Urinary bladder (tissue), 4 donors: ENCODE results near the gene EPB41L3. TPM values are rescaled to one million over a fixed set of nuclear protein-coding genes. Genes with fewer than 3 reads are reported as not detected.
"Not testable (repeated sequence)": the region's sequence is repeated elsewhere in the genome, so short reads cannot be mapped to it uniquely, and the experiment has no call there.

Experiments used
- DNase-seq: peaks from one replicate; pipeline ENCODE4 v3.0.0-alpha.2; 2015; ENCODE audit errors: extremely low spot score
- H3K27ac ChIP-seq: one replicate; pipeline ENCODE4 v1.5.1; 2013; ENCODE audit warnings: low read depth, mild to moderate bottlenecking, moderate library complexity
- H3K36me3 ChIP-seq: one replicate; pipeline ENCODE4 v1.6.1; 2013; ENCODE audit warnings: mild to moderate bottlenecking, moderate library complexity; ENCODE audit not compliant: insufficient read depth
- H3K4me1 ChIP-seq: one replicate; pipeline ENCODE4 v1.6.1; 2013; ENCODE audit warnings: mild to moderate bottlenecking, moderate library complexity; ENCODE audit not compliant: insufficient read depth
- H3K4me3 ChIP-seq: one replicate; pipeline ENCODE4 v1.5.1; 2013; ENCODE audit warnings: low read depth, low read length
- WGBS: extraction: QIAGEN DNeasy Blood & Tissue Kit; methylation state at CpG from one replicate; pipeline ENCODE4 v1.1.7; 2013; 5-methylcytosine and 5-hydroxymethylcytosine counted together
- polyA plus RNA-seq: library from polyadenylated mRNA; stranded (reverse); fragments of 200-250 nt; gene quantifications from one replicate; pipeline ENCODE4 v1.2.3, GENCODE V29; 2013
- total RNA-seq: library from RNA; depleted of rRNA; stranded (reverse); fragments of >200 nt; gene quantifications from one replicate; pipeline ENCODE4 v1.2.3, GENCODE V29; 2014
- donor health status: healthy with polysubstance abuse.
- donor health status: healthy.

Gene EPB41L3
- total RNA-seq (52.3 TPM), polyA plus RNA-seq (25.9 TPM)

DNA sequence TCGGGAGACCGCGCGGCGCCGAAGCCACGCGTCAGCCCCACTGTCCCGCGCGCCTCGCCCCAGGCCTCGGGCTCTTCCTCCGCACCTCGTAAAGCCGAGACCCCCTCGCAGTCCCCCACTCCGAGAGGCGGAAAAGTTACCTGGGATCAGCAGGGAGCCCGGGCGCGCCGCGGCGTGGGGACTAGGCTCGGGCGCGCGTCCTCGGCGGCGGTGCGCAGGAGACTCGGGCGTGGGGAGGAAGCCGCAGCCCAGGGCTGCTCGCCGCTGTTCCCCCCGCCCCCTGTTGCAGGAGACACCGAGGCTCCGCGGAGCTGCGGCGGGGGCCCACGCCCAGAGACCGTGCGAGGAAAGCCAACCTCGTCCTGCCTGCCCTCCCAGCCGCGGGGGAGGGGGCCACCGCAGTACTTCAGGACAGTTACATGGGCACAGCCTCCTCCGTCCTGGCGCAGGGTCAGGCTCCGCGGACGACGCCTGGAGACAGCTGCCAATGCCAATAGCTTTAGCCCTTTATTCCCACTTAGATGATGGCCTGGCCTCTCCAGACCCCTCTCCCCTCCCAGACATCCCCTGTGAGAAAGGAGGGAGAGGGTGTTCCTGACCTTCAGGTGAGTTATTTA is at the start of gene EPB41L3:
TSS of gene EPB41L3 (minus strand) at position 225 of the 617 bp plus-strand sequence. CDS start 54,814 bp downstream, outside the sequence.
- DNase-seq, result no peak
- no peaks in the 10 kb centered on the region for H3K4me1 ChIP-seq
- no peaks in the 10 kb centered on the region for H3K36me3 ChIP-seq
- under 1% methylated on average over 57 of the region's 57 CpGs for WGBS
- H3K4me3 ChIP-seq, result peak within 1 kb of the TSS; percentile 87
- H3K27ac ChIP-seq, result peak within 1 kb of the TSS; percentile 73

DNA sequence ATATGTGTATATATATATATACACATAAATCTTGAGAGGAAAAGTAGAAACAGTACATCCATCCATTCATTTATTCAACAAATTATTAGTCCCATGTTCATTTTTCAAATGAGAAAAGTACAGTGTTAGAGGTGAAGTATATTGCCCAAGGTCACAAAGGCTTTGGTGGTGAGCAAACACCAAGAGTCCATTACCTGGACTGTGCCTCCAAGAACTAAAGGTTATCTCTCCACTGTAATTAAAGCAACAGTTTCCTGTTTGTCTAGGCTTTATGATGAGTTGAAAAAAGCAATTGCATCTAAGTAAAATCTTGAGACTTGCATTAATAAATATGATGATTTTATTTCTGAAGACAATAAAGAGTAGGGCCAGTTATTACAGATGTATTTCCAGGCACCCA is 44.7 kb upstream of the EPB41L3 start:
- no peaks in the 10 kb centered on the region for H3K4me1 ChIP-seq
- H3K27ac ChIP-seq, result no peak overlapping the region
- no peak overlapping the region for H3K4me3 ChIP-seq
- no peaks in the 10 kb centered on the region for H3K36me3 ChIP-seq
- DNase-seq, result no peak

DNA sequence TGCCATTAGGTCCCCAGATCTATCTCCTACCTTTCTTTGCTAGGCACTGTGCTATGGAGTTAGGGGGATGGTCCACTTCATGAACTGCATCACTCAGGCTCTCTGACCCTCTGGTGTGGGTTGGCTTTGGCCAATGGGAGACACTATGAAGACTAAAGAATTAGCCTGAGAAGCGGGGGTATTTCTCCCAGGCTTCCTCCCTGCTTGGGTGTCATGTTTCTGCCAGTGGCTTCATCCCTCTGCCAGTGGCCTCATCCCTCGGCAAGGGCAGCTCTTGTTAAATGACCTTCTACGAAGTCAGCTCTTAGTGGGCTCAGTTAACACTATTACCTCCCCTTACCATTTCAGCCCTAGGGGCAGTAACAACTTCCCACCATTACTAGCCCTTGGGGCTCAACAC is 41.9 kb upstream of the EPB41L3 start:
- Histone ChIP-seq H3K4me1 (no peaks in the 10 kb centered on the region), H3K36me3 (no peaks in the 10 kb centered on the region), H3K27ac (no peak overlapping the region), H3K4me3 (no peak overlapping the region)
- no peak for DNase-seq
- WGBS, result 49% methylated on average over 3 of the region's 3 CpGs

DNA sequence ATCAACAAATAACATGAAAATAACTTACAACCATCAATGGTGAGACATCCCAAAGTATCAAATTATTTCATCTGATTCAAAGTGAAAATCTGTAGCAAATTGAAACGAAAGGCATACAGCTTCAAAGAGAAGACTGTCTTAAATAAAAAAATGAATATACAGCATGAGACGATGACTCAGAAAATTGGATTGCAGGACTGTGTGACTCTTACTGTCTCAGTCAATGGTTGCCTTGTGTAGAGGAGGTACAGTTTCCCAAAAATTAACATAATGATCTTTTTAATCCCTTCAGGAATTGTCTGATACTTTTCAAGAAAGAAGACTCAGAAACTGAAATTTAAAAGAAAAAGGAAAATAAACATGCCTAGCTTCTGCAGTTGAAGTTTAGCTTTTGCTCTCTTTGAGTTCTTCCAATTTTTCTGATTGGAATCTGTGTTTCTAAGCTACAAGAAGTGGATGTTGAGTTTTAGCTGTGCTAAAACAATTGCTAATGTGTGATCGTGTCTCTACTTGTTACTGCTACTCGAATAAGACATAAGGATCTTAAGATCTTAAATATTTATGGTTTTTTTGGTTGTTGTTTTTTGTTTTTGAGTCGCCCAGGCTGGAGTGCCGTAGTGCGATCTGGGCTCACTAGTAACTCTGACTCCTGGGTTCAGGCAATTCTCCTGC is 41.1 kb upstream of the EPB41L3 start:
- no peaks in the 10 kb centered on the region for H3K36me3 ChIP-seq
- no peak overlapping the region for H3K27ac ChIP-seq
- no peak overlapping the region for H3K4me3 ChIP-seq
- DNase-seq, result no peak
- WGBS, result 85% methylated on average over 7 of the region's 7 CpGs
- H3K4me1 ChIP-seq, result no peaks in the 10 kb centered on the region

DNA sequence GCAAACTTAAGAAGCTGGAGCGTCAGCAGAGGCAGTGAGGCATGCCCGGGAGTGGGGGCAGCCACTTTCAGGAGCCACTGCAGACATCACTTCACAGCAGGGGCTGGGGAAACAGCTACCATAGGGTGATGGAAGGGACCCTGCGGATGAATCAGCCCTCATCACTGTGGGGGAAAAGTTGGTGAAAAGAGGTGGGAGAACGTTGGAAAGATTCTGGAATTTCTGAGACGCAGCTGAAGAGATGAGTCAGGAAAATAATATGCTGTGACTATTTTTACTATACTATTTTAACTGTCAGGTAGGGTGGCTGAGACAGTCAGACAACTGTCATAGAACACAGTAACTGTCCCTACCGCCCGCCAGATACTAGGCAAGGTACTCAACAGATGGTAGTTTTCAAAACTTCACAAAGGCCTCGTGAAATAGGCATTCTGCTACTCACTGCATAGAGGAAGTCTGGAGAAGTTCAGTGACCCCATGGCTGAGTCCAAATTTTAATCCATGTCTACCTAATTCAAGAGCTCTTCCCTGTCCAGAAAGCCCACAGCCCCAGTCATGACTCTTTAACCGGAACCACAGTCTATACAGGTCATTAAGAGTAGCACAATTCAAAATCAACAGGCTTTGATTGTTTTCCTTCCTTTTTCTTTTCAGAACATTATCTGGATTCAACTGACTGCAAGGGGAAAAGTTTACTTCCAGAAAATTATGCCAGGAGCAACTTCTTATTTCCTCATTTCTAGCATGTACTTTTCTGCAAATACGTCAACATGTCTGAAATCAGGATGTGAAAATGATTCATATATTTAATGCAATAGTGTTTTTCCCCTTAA is 39.3 kb upstream of the EPB41L3 start:
- no peaks in the 10 kb centered on the region for H3K36me3 ChIP-seq
- H3K27ac ChIP-seq, result no peak overlapping the region
- H3K4me3 ChIP-seq, result no peak overlapping the region
- no peak for DNase-seq
- WGBS, result 47% methylated on average over 10 of the region's 10 CpGs
- no peaks in the 10 kb centered on the region for H3K4me1 ChIP-seq

DNA sequence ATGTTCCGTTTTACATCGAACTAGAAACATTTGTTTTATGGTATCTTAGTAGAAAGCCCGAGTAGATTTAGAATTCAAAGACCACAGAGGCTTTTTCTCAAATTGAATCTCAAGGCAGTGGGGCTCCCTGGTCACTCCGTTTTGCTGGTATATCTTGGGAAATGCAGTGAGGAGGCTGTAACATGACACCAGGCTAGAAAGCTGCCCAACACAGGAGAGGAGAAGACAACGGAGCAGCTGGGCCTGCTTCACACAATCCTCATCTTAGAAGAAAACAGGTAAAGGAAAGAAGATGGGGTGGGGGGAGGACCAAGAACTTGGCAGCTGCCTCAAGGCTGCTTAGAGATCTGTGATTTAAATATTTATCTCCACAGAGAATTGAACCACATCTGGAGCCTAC is 38.3 kb upstream of the EPB41L3 start:
- H3K4me3 ChIP-seq, result no peak overlapping the region
- H3K27ac ChIP-seq, result no peak overlapping the region
- DNase-seq, result no peak
- H3K4me1 ChIP-seq, result no peaks in the 10 kb centered on the region
- 25% methylated on average over 5 of the region's 5 CpGs for WGBS
- no peaks in the 10 kb centered on the region for H3K36me3 ChIP-seq

DNA sequence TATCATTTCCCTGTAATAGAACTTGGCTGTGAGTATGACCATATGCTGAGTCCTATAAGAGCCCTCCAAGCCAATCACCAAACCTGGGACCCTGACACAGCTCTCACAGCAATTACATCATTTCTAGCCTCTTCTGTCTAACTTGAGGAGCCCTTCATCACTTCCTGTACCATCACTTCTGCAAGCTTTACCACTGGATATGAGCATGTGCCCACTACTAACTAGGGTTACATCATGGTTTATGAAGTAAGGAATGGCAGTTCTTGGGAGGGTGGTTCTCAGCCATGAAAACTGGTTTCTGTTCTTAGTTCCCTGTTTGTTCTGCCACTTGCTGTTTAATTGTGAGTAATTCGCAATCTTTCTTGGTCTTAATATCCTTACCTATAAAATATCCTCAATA is 31.0 kb upstream of the EPB41L3 start:
- WGBS, result 96% methylated on average over 1 of the region's 1 CpG
- Histone ChIP-seq H3K4me3 (no peak overlapping the region), H3K4me1 (no peaks in the 10 kb centered on the region), H3K27ac (no peak overlapping the region), H3K36me3 (no peaks in the 10 kb centered on the region)
- DNase-seq, result no peak

DNA sequence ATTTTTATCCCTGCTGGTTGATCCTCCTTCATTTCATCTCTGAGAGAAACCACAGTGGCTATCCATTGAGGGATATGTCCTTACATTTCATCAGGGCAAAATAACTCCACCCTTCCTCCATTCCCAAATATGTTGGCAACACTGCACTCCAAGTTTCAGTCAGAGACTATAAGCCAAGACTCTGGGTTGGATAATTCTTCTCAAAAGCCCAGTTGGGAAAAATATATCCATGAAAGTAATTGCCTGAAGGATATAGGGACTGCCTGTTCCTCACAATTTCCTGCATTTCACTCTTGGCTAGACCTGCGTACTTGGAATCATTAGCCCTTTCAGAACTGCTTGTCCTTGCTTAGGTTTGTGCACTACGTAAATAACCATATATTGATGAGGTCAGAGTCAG is 27.9 kb upstream of the EPB41L3 start:
- no peaks in the 10 kb centered on the region for H3K36me3 ChIP-seq
- H3K4me3 ChIP-seq, result no peak overlapping the region
- WGBS, result 68% methylated on average over 2 of the region's 2 CpGs
- no peaks in the 10 kb centered on the region for H3K4me1 ChIP-seq
- DNase-seq, result no peak
- no peak overlapping the region for H3K27ac ChIP-seq

DNA sequence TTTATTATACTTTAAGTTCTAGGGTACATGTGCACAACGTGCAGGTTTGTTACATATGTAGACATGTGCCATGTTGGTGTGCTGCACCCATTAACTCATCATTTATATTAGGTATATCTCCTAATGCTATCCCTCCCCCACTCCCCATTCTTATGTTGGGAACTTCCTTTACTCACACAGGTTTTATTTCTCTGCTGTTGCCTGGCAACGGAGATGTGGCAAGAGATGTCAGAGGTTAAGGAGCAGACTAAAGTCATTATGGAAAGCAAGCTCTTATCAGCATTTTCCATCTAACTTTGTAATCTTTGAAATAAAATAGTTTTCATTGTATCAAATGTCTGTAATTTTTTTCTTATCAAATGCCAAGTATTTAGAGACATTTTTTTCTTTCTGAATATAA is 26.8 kb upstream of the EPB41L3 start:
- not testable (repeated sequence) for H3K4me3 ChIP-seq, H3K4me1 ChIP-seq, H3K36me3 ChIP-seq, H3K27ac ChIP-seq, DNase-seq
- 25% methylated on average over 2 of the region's 2 CpGs for WGBS

DNA sequence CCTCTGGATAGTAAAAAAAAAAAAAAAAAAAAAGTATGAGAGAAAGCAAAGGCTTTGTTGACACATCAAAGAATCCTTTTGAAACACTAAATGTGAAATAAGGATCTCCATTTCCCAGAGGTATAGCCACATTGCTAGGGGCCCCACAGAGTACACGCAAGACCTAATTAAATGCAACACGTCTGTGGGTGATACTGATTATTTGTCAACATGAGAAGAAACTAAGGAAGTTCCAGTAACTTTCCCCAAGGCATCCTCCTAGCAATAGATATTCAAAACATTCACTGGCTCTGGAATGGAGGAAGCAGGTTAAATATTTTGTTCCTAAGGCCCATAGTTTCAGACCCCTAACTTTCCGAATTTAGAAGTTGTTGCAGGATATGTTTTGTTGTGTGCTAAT is 24.6 kb upstream of the EPB41L3 start:
- WGBS, result 70% methylated on average over 3 of the region's 3 CpGs
- no peak for DNase-seq
- Histone ChIP-seq H3K27ac (no peak overlapping the region), H3K4me1 (no peaks in the 10 kb centered on the region), H3K4me3 (no peak overlapping the region), H3K36me3 (no peaks in the 10 kb centered on the region)

DNA sequence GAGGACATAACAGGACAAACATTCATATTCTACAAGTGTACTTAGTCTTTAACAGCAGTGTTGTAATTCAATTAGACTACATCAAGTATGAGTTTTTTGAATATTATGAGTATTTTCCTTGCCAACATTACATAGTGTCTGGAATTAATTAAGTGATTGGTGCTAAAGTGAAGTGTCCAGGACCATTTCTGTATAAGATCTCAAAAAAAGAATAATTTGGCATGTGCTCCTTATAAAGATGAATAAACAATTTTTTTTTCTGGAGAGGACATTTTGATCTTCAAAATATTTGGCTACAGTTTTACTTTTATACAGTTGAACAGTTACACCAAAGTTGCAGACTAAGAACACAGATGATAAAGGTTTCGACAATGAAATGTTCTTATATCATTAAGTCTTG is 15.1 kb upstream of the EPB41L3 start:
- Histone ChIP-seq H3K4me3 (no peak overlapping the region), H3K27ac (no peak overlapping the region), H3K4me1 (no peaks in the 10 kb centered on the region), H3K36me3 (no peaks in the 10 kb centered on the region)
- no peak for DNase-seq
- WGBS, result 77% methylated on average over 1 of the region's 1 CpG

DNA sequence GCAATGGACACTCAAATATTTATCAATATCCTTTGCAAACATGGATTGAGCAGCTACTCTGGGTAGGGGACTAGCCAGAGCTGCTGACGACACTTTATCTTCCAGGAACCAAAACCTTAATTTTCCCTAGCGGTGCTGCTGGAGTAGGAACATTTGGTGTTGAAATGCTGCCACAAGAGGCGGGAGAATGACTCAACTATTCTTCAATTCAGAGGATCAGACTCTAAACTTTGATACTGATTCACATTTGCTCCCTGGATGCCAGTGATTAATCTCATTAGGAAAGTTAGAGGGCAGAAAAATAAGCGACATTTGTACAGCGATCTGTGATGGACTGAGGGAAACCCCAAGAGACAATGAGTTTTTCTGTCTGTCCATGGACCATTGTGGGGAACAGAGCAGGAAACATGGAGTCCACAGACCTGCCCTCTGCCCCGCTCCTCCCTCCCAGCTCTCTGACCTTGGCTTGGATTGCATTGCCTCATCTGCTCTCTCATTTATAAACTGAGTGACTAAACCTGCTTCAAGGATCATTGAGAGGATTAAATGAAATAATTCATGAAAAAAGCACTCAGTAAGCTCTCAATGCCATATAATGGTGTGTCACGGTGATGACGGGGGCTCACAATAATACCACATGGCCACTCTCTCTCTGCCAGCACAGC is 12.6 kb upstream of the EPB41L3 start:
- no peak overlapping the region for H3K27ac ChIP-seq
- WGBS, result 64% methylated on average over 8 of the region's 8 CpGs

DNA sequence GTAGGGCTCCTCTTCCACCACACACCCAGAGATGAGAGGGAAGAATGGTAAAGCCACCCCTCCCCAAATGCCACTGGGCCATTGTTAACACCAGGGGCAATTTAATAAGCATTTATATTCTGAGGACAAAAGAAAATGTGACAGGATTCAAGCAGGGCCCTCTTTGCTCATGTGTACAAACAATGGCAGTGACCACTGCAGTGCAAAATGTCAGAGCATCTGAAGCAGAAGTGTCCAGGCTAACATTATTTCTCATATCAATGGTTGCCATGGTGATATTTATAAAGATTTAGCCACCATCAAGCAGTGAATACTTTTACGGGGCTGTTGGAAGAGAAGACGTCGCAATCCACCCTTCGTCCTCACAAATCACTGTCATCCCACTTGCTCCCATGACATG is 10.8 kb upstream of the EPB41L3 start:
- WGBS, result 55% methylated on average over 4 of the region's 4 CpGs
- no peak overlapping the region for H3K27ac ChIP-seq

More for the DNA sequence above, 12.6 kb upstream of the EPB41L3 start:
- Histone ChIP-seq H3K4me3 (no peak overlapping the region), H3K36me3 (no peaks in the 10 kb centered on the region), H3K4me1 (no peaks in the 10 kb centered on the region)
- no peak for DNase-seq

More for the DNA sequence above, 10.8 kb upstream of the EPB41L3 start:
- no peak overlapping the region for H3K4me3 ChIP-seq
- no peak for DNase-seq
- H3K4me1 ChIP-seq, result no peaks in the 10 kb centered on the region
- no peaks in the 10 kb centered on the region for H3K36me3 ChIP-seq
